GM19452 (cell line): Measurements from ENCODE around the gene FBXL16.
A peak's percentile ranks its signal among the peaks of the same experiment; 100 is the strongest.
"Not testable (repeated sequence)": the region's sequence is repeated elsewhere in the genome, so short reads cannot be mapped to it uniquely, and the experiment has no call there.

Experiments
- ATAC-seq: cut with Tn5 transposase; IDR thresholded peaks from one replicate; pipeline ENCODE4 v1.9.1; 2021; ENCODE audit not compliant: unreplicated experiment

The FBXL16 gene

GRCh38 chr16:705431-706188 is at the start of gene FBXL16:
FBXL16 (minus strand) TSS chr16:705801; CDS start chr16:697405, 8,396 bp downstream.
- no peak for ATAC-seq

GRCh38 chr16:754656-755055 is 49.1 kb upstream of the FBXL16 start:
- no peak for ATAC-seq

GRCh38 chr16:754121-754607 is 48.6 kb upstream of the FBXL16 start:
- not testable (repeated sequence) for ATAC-seq

- no peak for ATAC-seq
Measured at GRCh38 chr16:752007-752312, 46.4 kb upstream of the FBXL16 start.

- ATAC-seq, result no peak
Measured at GRCh38 chr16:751152-752006, 45.8 kb upstream of the FBXL16 start.

GRCh38 chr16:750485-750884 is 44.9 kb upstream of the FBXL16 start:
- no peak for ATAC-seq

- no peak for ATAC-seq
Measured at GRCh38 chr16:749010-749409, 43.4 kb upstream of the FBXL16 start.

- ATAC-seq, result no peak
Measured at GRCh38 chr16:747978-748746, 42.6 kb upstream of the FBXL16 start.

- no peak for ATAC-seq
Measured at GRCh38 chr16:746637-747036, 41.0 kb upstream of the FBXL16 start.

- no peak for ATAC-seq
Measured at GRCh38 chr16:745739-746138, 40.1 kb upstream of the FBXL16 start.

GRCh38 chr16:743794-744500 is 38.3 kb upstream of the FBXL16 start:
- no peak for ATAC-seq

GRCh38 chr16:742894-743293 is 37.3 kb upstream of the FBXL16 start:
- ATAC-seq, result not testable (repeated sequence)

GRCh38 chr16:741986-742629 is 36.5 kb upstream of the FBXL16 start:
- no peak for ATAC-seq

- ATAC-seq, result peak; percentile 71
Measured at GRCh38 chr16:740764-741505, 35.3 kb upstream of the FBXL16 start, which contains the start of gene CIAO3. CIAO3 (minus strand) TSS chr16:740997; CDS start chr16:740985, 12 bp downstream.

GRCh38 chr16:740459-740763 is 34.8 kb upstream of the FBXL16 start:
- ATAC-seq, result peak; percentile 8

- ATAC-seq, result no peak
Measured at GRCh38 chr16:739560-740458, 34.2 kb upstream of the FBXL16 start.

GRCh38 chr16:736936-737481 is 31.4 kb upstream of the FBXL16 start:
- no peak for ATAC-seq

- ATAC-seq, result no peak
Measured at GRCh38 chr16:735982-736453, 30.4 kb upstream of the FBXL16 start.
